HFFc6 (cell line): Measurements from ENCODE around the gene MEP1A. TPM values are rescaled to one million over a fixed set of nuclear protein-coding genes. Genes with fewer than 3 reads are reported as not detected.
"Not testable (repeated sequence)": the region's sequence is repeated elsewhere in the genome, so short reads cannot be mapped to it uniquely, and the experiment has no call there.

Experiments used
- DNase-seq: peaks from one replicate; pipeline ENCODE4 v3.0.0-alpha.2; 2018
- H3K27ac Mint-ChIP-seq: 2 replicates; pipeline ENCODE4 v1.8.0; 2020; ENCODE audit warnings: mild to moderate bottlenecking, mixed read lengths
- H3K27me3 Mint-ChIP-seq: 2 replicates; pipeline ENCODE4 v1.8.0; 2021; ENCODE audit warnings: mild to moderate bottlenecking, moderate library complexity, mixed read lengths; ENCODE audit not compliant: insufficient read depth
- H3K36me3 Mint-ChIP-seq: 2 replicates; pipeline ENCODE4 v1.8.0; 2021; ENCODE audit warnings: low read depth, mixed read lengths
- H3K4me1 Mint-ChIP-seq: 2 replicates; pipeline ENCODE4 v1.8.0; 2020; ENCODE audit warnings: low read depth, mixed read lengths
- H3K4me3 Mint-ChIP-seq: 2 replicates; pipeline ENCODE4 v1.8.0; 2020; ENCODE audit warnings: mild to moderate bottlenecking, moderate library complexity, mixed read lengths
- H3K9me3 Mint-ChIP-seq: 2 replicates; pipeline ENCODE4 v1.8.0; 2020; ENCODE audit warnings: mild to moderate bottlenecking, mixed read lengths
- total RNA-seq, 6 experiments: library from RNA; stranded (reverse); fragmentation: NEBNext Ultra II Directional; extraction: Animal tissue kit (Norgen Biotek cat#: 25700); gene quantifications; 2 replicates in 1 of 6; 3 replicates in 5 of 6; pipeline ENCODE4 v1.2.3, GENCODE V29; 2021
- TF ChIP-seq, protein P1 (sequence below): fragments of 200-600 bp; sonication (generic); IDR thresholded peaks from 2 replicates; pipeline ENCODE4 v1.5.0; 2021; ENCODE audit warnings: antibody characterized with exemption, mild to moderate bottlenecking

Gene MEP1A
- total RNA-seq, 6 experiments from 2014 or later: not detected

DNA sequence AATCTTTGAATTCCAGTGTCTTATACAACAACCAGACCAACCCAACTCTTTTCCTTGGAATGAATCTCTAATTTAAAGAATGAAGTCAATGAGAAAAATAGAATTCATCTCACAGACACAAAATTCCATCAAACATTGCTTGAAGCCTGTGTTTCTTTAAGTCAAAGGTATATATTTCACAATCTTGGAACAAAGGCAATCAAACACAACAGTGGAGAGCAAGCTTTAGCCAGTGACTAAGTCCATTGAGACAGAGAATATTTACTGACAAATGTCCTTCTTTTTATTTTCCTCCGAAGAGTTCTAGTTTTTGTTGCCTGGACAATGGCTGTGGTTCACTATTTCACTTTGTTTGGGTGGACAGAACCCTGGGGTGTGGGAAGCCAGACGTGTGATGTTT, 35.8 kb downstream of the MEP1A start:
- Mint-ChIP-seq H3K27me3 (peaks cover 2% of the 10 kb centered on the region; the same call in 1 of the 2 replicates), H3K36me3 (no peaks in the 10 kb centered on the region), H3K4me3 (no peak overlapping the region), H3K27ac (no peak overlapping the region), H3K4me1 (no peaks in the 10 kb centered on the region), H3K9me3 (no peaks in the 10 kb centered on the region; the same call in 1 of the 2 replicates)
- DNase-seq: no peak
- TF ChIP-seq, protein P1, sequence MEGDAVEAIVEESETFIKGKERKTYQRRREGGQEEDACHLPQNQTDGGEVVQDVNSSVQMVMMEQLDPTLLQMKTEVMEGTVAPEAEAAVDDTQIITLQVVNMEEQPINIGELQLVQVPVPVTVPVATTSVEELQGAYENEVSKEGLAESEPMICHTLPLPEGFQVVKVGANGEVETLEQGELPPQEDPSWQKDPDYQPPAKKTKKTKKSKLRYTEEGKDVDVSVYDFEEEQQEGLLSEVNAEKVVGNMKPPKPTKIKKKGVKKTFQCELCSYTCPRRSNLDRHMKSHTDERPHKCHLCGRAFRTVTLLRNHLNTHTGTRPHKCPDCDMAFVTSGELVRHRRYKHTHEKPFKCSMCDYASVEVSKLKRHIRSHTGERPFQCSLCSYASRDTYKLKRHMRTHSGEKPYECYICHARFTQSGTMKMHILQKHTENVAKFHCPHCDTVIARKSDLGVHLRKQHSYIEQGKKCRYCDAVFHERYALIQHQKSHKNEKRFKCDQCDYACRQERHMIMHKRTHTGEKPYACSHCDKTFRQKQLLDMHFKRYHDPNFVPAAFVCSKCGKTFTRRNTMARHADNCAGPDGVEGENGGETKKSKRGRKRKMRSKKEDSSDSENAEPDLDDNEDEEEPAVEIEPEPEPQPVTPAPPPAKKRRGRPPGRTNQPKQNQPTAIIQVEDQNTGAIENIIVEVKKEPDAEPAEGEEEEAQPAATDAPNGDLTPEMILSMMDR: no peak

DNA sequence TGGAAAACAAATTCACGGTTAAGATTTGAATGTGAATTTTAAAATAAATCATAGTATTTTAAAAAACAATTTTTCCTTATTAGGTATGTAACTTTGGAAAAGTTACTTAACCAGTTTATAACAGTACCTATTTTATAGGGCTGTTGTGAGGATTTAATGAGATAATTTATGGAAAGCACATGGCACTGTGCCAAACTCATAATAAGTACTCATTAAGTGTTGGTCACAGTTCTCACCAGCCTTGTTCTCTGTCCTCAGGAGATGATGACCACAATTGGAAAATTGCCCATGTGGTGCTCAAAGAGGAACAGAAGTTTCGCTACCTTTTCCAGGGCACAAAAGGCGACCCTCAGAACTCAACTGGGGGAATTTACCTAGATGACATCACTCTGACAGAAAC, 39.6 kb downstream of the MEP1A start:
- Mint-ChIP-seq H3K27me3 (peaks cover 2% of the 10 kb centered on the region; the same call in 1 of the 2 replicates), H3K27ac (no peak overlapping the region), H3K4me1 (no peaks in the 10 kb centered on the region), H3K4me3 (no peak overlapping the region), H3K9me3 (no peaks in the 10 kb centered on the region; the same call in 1 of the 2 replicates), H3K36me3 (no peaks in the 10 kb centered on the region)
- DNase-seq: no peak
- TF ChIP-seq, protein P1: no peak

DNA sequence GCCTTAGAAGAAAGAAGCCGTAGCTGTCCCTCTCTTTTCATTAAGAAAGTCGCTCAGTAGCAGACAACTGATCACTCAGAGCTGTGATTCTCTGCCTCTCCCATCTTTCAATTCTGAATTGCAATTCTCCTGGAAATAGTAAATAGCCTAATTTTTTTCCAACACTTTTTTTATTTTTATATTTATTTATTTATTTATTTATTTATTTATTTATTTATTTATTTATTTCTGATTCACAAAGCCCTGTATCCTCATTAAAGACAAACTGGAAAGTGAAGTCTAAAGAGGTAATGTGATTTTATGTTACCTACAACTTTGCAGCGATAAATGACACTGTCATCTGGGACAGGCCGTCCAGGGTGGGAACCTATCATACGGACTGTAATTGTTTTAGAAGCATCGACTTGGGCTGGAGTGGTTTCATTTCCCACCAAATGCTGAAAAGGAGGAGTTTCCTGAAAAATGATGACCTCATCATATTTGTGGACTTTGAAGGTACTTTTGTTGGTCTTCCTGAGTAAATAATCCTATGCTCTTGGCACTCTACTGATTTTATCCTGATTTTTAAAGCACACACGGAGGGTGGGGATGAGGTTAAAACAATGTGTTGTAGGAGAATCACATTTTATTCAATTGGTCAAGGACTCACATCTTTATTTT, 41.2 kb downstream of the MEP1A start:
- H3K4me1 Mint-ChIP-seq, H3K27ac Mint-ChIP-seq, H3K9me3 Mint-ChIP-seq: not testable (repeated sequence)

DNA sequence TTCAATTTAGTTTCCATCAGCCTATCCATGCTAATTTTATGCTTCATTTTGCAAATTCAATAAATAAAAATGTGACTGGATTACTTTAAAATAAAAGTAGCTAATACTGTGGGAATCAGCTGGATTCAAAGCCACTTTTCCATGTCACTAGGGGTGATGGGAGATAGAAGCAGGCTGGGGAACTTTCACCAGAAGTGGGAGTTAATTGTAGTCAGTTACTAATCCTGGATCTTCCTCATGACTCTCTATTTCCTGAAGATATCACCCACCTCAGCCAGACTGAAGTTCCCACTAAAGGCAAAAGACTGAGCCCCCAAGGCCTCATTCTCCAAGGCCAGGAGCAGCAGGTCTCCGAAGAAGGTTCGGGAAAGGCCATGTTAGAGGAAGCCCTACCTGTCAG, 41.8 kb downstream of the MEP1A start:
- not testable (repeated sequence) for H3K27ac Mint-ChIP-seq, H3K36me3 Mint-ChIP-seq, H3K9me3 Mint-ChIP-seq

More for the DNA sequence above, 41.2 kb downstream of the MEP1A start:
- not testable (repeated sequence) for H3K4me3 Mint-ChIP-seq, DNase-seq, H3K27me3 Mint-ChIP-seq, H3K36me3 Mint-ChIP-seq

DNA sequence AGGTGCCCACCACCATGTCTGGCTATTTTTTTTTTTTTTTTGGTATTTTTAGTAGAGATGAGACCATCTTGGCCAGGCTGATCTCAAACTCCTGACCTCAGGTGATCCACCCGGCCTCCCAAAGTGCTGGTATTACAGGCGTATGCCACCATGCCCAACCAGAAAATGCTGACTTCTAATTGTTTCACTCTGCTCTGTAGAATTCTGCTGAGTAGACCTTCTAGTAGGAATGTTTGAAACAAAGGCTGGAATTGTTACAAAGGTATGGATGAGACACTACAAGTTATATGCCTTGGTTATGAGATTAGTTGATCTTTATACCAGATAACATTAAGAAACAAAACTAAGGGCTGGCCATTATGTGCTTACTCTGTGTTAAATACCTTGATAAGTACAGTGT, 44.8 kb downstream of the MEP1A start:
- Mint-ChIP-seq H3K9me3 (peaks cover 22% of the 10 kb centered on the region), H3K27ac (no peak overlapping the region), H3K36me3 (no peaks in the 10 kb centered on the region), H3K27me3 (no peaks in the 10 kb centered on the region), H3K4me1 (no peaks in the 10 kb centered on the region), H3K4me3 (no peak overlapping the region)
- DNase-seq: no peak
- TF ChIP-seq, protein P1: no peak

More for the DNA sequence above, 41.8 kb downstream of the MEP1A start:
- H3K4me3 Mint-ChIP-seq, H3K27me3 Mint-ChIP-seq, H3K4me1 Mint-ChIP-seq, DNase-seq: not testable (repeated sequence)

DNA sequence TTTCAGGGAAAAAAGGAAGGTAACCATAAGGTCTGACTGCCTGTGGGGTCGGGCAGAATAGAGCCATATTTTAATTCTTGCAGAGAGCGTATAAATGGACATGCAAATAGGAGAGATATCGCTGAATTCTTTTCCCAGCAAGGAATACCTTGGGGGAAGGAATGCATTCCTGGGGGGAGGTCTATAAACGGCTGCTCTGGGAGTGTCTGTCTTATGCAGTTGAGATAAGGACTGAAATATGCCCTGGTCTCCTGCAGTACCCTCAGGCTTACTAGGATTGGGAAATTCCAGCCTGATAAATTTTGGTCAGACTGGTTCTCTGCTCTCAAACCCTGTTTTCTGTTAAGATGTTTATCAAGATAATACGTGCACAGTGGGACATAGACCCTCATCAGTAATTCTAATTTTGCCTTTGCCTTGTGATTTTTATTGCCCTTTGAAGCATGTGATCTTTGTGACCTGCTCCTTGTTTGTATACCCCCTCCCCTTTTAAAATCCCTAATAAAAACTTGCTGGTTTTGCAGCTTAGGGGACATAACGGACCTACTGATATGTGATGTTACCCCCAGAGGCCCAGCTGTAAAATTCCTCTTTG, 49.2 kb downstream of the MEP1A start:
- H3K9me3 Mint-ChIP-seq: peaks cover 23% of the 10 kb centered on the region
- H3K4me3 Mint-ChIP-seq, H3K27ac Mint-ChIP-seq, H3K27me3 Mint-ChIP-seq, DNase-seq, H3K36me3 Mint-ChIP-seq, H3K4me1 Mint-ChIP-seq: not testable (repeated sequence)

DNA sequence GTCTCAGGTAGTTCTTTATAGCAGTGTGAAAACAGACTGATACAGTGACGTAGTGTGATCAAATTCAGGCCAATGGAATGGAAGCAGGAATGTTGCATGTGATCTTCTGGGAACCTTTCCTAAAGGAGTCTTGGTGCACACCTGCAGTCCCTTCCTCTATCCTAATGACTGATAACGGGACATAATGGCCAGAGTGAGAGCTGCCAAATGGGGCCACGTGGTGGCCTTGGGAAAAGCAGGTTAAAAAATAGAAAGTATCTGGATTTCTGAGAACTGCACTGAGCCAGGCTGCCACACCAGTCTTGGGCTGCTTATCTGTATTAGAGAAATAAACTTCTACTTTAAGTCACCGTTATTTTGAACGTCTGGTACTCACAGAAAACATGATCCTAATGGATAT, 51.9 kb downstream of the MEP1A start:
- TF ChIP-seq, protein P1: no peak
- Mint-ChIP-seq H3K4me3 (no peak overlapping the region), H3K4me1 (peaks cover 14% of the 10 kb centered on the region), H3K27ac (no peak overlapping the region), H3K36me3 (no peaks in the 10 kb centered on the region), H3K27me3 (0 out of 2 replicates have a peak, but pooled peaks cover 2% of the 10 kb centered on the region), H3K9me3 (peaks cover 23% of the 10 kb centered on the region)
- no peak for DNase-seq
